GM18511 (cell line): ENCODE results near the gene SMPD4.
"Not testable (repeated sequence)": the region's sequence is repeated elsewhere in the genome, so short reads cannot be mapped to it uniquely, and the experiment has no call there.

ENCODE experiments used
- ATAC-seq: cut with Tn5 transposase; IDR thresholded peaks from one replicate; pipeline ENCODE4 v1.9.1; 2021; ENCODE audit warnings: mild to moderate bottlenecking, moderate library complexity; ENCODE audit not compliant: unreplicated experiment

Gene SMPD4

DNA sequence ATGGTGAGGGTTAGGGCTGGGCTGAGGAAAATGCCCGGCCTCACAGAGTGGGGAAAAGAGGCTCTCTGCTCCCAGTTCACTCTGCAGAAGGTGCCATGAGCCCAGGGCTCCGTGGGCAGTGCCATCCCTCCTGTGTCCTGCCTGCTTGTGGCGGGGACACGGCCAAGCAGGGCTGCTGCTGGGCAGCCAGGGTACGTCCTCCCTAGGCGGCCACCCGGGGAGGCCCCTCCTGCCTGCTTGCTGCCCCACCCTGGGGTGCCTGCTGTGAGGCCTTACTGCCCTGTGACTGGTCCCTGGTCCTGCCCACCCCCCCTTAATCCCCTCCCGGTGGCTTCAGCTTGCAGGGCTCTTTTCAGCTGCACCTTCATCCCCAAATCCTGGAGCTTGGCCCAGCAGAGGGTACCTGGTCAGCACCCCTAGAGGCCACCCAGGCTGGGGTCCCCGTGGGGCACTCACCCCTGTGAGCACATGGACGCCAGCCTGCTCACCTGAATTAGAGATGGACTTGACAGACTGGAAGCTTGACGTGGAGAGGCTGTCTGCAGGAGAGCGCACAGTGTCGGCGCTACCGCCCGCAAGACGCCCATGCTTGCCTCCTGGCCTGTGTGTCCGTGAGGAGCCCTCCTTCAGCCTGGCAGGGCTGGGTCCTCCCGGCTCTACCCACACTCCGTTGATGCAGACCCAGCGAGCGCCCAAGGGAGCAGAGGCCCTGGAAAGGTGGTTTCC lies 39.6 kb downstream of the SMPD4 start:
- ATAC-seq, result not testable (repeated sequence)

DNA sequence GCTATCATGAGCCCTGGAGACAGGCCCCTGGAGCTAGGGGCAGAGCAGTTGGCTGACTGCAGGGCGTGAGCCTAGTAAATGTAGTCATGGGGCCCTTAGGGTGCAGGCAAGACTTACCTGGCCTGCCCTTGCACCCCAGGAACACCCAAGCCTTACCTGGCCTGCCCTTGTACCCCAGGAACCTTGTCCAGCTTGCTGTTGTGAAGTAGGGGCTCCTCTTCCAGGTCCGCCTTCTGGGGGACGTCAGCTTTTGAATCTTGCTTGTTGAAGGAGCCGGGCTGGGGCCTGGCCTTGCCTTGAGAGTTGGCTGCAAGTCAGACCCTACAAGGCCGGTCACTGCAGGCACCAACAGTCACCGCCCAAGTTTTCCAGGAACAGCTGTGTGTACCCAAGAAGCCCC lies 40.4 kb downstream of the SMPD4 start:
- not testable (repeated sequence) for ATAC-seq

DNA sequence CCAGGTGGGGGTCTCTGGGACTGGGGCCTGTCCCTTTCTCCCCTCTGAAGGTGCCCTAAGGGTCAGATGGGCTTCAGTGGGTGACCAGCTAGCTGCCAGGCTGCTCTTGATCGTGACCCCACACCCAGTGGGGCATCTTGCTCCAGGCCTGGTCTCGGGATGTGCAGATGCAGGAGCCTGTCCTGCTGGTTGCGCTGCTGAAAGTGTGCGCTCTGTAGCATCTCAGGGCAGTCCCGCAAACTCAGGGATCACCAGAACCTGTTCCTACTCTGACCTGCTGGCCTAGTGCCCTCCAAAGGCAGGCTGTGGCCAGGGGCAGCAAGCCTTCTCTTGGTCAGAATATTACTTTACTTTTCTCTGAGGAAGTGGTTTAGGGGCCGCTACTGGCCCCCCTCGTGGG lies 40.9 kb downstream of the SMPD4 start:
- not testable (repeated sequence) for ATAC-seq

DNA sequence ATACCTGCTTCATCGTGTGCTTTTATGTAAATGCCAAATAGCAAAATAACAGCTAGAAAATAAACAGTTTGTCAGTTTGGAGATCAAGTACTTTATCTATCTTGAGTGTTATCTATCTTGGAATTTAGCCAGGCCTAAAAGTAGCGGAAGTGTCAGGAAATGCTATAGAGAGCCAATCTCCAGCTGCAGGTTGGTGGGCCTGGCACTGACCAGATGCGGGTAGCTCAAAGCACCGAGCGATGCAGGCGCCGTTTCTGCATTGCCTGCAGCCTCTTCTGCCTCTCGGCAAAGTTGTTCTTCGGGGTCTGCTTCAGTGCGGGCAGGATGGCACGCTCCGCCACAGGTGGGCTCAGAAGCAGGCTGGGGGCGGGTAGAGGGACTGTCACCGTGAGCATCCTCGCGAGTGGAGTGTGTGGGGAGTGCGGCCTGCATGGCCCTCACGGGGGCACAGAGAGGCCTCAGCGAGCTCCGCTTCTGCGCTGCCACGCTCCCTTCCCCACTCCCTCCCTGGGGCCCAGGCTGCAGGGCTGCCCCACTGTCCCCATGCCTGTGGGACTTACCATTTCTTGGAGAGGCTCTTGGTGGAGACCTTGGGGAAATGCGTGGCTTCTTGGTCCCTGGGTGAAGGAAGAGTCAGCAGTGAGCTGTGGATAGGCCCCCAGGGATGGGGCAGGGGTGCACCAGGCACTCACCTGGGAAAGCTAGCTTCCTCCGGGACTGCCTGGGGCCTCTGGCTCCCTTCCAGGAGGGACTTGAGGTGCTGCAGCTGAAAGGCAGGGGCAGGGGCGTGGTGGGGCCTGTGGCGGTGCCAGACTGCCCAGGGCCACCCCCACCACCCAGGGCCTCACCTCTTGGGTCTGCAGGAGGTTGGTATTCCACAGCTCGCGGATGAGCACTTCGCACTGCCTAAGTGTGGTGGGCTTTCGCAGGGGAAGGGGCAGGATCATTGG lies 41.8 kb downstream of the SMPD4 start:
- ATAC-seq, result not testable (repeated sequence)

DNA sequence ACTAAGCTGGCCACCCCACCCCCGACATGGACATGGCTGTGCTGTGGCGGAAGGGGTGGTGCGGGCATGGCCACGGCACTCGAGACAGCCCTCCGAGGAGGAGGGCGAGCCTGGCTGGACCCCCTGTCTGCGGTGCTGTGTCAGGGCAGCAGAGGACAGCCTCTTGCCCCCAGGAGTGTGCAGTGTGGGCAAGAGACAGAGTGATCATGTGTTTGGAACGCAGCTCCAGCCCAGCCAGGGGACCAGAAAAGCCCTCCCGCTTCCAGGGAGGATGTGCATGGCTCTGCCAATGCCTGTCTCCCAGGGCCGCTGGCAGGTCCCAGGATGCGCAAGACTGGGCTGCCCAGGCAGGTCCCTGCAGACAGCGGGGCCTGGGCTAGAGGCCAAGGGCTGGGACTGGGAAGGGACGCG lies 42.6 kb downstream of the SMPD4 start:
- ATAC-seq, result not testable (repeated sequence)

DNA sequence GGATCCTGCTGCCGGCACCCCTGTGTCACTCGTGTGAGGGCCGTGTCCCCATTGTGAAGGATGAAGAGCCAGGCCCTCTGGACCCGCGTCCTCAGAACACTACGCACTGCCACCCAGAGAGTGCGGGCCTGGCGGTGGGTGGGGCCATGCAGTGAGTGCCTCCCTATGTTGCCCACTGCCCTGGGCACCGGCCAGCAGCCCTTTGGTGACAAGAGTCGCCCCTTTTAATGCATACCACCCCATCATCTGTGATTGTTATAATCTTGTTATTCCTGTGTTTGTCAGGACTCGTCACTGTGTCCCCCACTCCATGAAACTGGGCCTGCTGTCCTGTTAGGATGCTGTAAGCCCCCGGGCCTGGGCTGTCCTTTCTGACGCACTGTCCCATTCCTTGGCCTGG lies 43.1 kb downstream of the SMPD4 start:
- ATAC-seq, result not testable (repeated sequence)

DNA sequence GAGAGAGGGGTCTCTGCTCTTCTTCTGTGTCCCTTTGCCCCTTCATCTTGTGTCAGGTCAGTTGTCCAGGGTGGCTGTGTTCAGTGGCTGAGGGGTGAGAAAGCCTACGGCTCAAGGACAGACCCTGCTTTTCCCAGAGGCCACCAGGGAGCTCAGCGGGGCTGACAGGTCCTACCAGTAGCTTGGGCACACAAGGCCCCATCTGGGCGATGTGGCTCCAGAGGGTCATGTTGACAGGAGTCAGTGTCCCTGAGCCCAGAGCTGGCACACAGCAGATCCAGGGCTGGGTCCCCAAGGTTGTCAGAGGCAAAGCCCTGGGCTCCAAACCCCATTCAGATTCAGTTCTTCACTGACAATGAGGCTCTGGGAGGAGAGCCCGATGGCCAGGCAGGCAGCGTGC lies 44.3 kb downstream of the SMPD4 start:
- ATAC-seq, result not testable (repeated sequence)

DNA sequence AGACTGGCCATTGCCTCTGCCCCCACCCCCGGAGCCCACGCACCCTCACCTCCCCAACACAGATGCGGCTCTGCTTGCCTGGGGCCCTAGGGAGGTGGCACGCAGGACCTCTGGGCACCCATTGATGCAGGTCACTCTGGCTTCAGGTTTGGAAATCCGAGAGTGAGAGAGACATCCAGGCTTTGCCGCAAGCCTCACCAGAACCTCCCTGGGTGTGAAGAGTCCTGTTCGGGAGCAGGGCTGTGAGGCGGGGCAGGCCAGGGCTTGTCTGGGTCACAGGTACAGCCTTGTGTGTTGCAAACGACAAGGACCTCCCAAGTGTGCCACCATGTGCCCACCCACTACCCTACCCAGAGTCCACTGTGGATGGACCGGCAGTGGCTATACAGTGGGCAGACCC lies 44.9 kb downstream of the SMPD4 start:
- ATAC-seq, result not testable (repeated sequence)

DNA sequence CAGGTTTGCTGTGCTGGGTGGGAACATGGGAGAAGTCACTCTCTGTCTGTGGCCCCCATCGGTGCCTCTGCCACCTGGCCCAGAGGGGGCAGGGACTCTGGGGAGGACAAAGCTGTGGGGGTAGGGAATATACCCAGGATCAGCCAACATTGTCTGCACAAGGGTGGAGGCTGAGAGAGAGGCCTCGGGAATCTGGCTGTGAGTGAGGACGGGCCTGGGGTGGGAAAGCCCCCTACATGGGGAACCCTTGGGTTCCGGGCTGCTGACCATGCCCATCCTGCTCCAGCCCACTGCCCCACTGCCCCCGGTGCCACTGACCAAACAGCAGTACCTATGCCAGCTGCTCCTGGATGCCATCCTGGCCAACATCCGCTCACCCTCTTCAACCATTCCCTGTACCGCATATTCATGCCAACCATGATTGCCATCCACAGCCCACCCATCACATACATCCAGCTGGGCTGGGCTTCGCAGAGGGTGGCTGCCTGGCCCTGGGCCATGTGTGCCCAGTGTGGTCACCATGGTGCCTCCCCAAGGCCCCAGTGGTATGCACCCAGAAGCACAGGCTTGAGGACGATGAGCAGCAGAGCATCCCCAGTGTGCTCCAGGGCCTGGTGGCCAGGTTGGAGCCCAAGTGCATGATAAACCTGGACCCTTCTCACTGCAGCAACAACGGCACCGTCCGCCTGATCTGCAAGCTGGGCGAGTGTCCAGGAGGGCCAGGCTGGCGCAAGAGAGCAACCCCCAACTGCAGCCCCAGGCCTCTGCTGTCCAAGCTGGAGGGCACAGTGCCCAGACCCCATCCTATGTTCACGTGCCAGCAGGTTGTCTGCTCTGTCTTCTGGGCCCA lies 45.5 kb downstream of the SMPD4 start:
- ATAC-seq, result no peak

DNA sequence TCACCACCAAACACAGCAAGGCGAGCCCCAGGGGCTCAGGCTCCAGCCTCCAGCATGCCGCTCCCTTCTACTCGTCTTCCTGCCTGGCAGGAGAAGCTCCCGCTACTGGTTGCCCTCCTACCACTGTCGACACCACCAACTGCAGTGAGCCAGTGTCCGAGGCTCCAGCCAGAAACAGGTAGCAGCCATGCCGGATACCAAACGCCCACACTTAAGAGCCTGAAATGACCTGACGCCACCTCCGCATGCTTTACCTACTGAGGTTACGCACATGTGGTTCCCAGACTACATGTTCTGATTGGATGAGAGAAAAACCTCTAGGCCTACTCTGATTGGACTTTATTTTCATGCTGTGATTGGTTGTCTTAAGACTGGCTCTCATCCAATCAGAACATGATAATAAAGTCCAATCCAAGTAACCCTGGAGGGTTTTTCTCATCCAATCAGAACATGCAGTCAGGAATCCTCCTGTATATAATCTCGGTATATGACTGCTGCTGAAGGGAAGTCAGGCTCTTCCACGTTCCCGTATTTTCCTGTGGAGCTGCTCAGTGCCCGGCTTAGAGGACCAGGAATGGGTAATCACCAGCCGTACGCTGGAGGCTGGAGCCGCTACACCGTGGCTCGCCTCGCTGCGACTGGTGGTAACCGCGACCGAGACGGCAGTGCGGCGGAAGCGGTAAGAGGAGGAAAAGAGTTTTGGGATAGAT lies 52.1 kb downstream of the SMPD4 start, which contains the start of gene POTEF:
TSS of gene POTEF (minus strand) at position 103 of the 710 bp plus-strand sequence. CDS start 8,707 bp downstream, outside the sequence.
- not testable (repeated sequence) for ATAC-seq

DNA sequence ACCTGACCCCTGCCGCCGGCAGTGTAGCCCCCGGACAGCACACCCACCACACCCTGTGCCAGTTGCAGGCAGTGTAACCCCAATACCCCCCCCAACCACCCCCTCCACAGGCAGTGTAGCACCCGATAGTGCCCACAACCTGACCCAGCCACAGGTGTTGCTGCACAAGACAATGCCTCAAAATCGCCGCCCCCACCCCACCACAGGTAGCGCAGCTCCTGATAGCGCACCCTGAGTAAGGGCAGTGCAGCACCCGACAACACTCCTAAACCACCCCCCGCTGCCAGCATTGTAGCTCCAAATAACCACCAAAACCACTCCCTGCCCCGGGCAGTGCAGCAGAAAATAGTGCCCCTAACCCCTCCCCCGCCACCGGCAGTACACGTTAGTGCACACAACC lies 52.9 kb downstream of the SMPD4 start:
- not testable (repeated sequence) for ATAC-seq

DNA sequence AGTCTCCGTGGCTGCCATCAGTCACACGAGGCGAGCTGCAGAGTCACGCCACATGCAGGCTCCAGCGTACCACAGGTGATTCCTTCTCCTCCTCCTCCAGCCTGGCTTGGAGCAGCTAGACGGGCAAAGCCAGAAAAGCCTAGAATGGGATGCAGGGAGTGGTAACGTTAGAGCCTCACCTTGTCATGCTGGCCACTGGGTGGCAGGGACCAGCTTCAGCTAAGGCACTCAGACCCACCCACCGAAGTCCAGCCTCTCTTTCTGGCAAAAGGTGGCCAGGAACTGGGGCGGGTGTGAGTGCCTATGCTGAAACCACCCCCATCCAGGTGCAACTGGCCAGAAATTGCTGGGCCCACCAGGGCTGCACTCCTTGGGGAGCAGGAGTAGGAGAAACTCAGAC lies 53.7 kb downstream of the SMPD4 start:
- not testable (repeated sequence) for ATAC-seq

DNA sequence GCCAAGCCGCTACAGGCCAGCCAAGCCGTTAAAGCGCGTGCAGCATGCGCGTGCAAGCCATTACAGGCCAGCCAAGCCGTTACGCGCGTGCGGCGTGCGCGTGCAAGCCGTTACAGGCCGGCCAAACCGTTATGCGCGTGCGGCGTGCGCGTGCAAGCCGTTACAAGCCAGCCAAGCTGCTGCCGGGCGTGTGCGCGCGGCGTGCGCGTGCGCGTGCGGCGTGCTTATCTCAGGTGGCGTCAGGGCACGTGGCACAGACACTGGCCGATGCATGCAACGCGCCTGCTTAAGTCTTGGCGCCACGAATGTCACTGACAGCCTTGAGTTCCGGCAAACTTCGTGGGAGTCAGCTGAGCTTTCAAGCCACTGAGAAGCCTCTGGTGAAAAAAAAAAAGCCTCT lies 60.5 kb downstream of the SMPD4 start:
- ATAC-seq, result not testable (repeated sequence)

DNA sequence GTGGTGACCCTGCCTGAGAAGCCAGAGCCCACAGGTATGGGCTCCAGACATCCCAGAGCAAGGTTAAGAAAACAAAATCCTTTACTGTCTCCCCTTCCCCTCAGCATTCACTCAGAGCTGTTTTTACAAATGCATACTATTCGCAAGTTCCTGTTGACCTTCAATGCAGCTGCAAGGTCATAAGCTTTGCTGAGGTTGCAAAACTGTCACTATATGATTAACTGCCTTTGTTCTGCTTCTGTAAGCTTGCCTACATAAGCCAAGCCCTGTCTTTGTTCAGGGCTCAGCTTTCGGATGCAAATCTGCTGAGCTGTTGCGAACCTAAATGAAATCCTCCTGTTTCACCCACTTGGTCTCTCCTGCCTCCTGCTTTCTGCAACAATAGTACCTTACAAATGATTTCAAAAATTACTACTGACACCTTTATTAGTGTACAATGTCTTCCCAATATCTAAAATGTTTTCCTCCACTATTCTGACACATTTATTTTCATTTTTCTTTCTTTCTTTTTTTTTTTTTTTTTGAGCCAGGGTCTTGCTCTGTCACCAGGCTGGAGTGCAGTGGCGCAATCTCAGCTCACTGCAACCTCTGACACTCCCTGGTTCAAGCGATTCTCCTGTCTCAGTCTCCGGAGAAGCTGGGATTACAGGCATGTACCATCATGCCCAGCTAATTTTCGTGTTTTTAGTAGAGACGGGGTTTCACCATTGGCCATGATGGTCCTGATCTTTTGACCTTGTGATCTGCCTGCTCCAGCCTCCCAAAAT lies 78.6 kb downstream of the SMPD4 start:
- not testable (repeated sequence) for ATAC-seq
